ENCODE results near the gene CTRB2.

DNA sequence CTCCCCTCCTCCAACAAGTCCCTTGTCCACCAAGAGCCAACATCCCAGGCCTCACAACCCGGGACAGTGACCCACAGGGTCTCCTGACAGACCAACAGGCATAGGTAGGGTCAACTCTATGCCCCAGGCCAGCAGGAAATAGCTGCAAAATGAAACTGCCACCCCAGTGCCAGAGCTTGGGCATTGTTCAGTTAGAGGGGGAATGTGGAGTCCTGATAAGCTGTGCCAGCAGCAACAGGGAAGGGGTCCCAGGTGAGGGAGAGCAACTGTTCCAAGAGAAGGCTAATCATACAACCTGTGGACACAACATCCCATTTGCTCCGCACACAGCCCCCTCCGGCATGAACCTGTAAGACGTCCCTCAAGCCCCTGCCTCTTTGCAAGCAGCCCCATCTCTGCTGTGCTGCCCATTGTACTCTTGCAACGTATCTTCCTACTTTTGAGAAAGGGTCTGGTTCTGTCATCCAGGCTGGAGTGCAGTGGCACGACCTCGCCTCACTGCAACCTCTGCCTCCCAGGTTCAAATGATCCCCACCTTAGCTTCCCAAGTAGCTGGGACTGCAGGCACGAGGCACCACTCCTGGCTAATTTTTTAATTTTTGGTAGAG is 17.2 kb downstream of the CTRB2 start:
- TF ChIP-seq, protein P1, sequence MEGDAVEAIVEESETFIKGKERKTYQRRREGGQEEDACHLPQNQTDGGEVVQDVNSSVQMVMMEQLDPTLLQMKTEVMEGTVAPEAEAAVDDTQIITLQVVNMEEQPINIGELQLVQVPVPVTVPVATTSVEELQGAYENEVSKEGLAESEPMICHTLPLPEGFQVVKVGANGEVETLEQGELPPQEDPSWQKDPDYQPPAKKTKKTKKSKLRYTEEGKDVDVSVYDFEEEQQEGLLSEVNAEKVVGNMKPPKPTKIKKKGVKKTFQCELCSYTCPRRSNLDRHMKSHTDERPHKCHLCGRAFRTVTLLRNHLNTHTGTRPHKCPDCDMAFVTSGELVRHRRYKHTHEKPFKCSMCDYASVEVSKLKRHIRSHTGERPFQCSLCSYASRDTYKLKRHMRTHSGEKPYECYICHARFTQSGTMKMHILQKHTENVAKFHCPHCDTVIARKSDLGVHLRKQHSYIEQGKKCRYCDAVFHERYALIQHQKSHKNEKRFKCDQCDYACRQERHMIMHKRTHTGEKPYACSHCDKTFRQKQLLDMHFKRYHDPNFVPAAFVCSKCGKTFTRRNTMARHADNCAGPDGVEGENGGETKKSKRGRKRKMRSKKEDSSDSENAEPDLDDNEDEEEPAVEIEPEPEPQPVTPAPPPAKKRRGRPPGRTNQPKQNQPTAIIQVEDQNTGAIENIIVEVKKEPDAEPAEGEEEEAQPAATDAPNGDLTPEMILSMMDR (IDR thresholded peaks at IDR 0.05), result no peak
- no peak for TF ChIP-seq EP300 (IDR thresholded peaks at IDR 0.05; ENCODE audit: borderline replicate concordance in 1 of 2, low read depth in 1 of 2, low read length in 1 of 2)
- no peak for TF ChIP-seq RAD21 (IDR thresholded peaks at IDR 0.05; ENCODE audit: low read length)
- no peak for TF ChIP-seq GABPA (IDR thresholded peaks at IDR 0.05; ENCODE audit: low read depth)
- TF ChIP-seq EZH2phosphoT487 (IDR thresholded peaks at IDR 0.05; ENCODE audit: borderline replicate concordance, low read depth), result no peak
- TF ChIP-seq, protein P2, sequence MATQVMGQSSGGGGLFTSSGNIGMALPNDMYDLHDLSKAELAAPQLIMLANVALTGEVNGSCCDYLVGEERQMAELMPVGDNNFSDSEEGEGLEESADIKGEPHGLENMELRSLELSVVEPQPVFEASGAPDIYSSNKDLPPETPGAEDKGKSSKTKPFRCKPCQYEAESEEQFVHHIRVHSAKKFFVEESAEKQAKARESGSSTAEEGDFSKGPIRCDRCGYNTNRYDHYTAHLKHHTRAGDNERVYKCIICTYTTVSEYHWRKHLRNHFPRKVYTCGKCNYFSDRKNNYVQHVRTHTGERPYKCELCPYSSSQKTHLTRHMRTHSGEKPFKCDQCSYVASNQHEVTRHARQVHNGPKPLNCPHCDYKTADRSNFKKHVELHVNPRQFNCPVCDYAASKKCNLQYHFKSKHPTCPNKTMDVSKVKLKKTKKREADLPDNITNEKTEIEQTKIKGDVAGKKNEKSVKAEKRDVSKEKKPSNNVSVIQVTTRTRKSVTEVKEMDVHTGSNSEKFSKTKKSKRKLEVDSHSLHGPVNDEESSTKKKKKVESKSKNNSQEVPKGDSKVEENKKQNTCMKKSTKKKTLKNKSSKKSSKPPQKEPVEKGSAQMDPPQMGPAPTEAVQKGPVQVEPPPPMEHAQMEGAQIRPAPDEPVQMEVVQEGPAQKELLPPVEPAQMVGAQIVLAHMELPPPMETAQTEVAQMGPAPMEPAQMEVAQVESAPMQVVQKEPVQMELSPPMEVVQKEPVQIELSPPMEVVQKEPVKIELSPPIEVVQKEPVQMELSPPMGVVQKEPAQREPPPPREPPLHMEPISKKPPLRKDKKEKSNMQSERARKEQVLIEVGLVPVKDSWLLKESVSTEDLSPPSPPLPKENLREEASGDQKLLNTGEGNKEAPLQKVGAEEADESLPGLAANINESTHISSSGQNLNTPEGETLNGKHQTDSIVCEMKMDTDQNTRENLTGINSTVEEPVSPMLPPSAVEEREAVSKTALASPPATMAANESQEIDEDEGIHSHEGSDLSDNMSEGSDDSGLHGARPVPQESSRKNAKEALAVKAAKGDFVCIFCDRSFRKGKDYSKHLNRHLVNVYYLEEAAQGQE (IDR thresholded peaks at IDR 0.05; ENCODE audit: low read depth, low read length), result no peak
- TF ChIP-seq, protein P3, sequence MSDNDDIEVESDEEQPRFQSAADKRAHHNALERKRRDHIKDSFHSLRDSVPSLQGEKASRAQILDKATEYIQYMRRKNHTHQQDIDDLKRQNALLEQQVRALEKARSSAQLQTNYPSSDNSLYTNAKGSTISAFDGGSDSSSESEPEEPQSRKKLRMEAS (IDR thresholded peaks at IDR 0.05; ENCODE audit: low read depth), result no peak
- TF ChIP-seq SMC3 (IDR thresholded peaks at IDR 0.05; ENCODE audit: low read depth, low read length), result no peak
- no peak for TF ChIP-seq JUND (IDR thresholded peaks at IDR 0.05)
- no peak for TF ChIP-seq SIN3A (IDR thresholded peaks at IDR 0.05; ENCODE audit: borderline replicate concordance, low read depth, low read length)
- no peak for TF ChIP-seq TAF1 (IDR thresholded peaks at IDR 0.05; ENCODE audit: borderline replicate concordance, low read depth, low read length)
- no peak for TF ChIP-seq MXI1 (IDR thresholded peaks at IDR 0.05; ENCODE audit: low read depth, low read length)

Measured in SK-N-SH (cell line).